CD4-positive, alpha-beta T cell treated with Interleukin-4 for 4 hours (primary cell): ENCODE results near the gene UBE3D.

Experiments
- DNase-seq: peaks from one replicate; pipeline ENCODE4 v3.0.0-alpha.2; 2020

Gene UBE3D, protein sequence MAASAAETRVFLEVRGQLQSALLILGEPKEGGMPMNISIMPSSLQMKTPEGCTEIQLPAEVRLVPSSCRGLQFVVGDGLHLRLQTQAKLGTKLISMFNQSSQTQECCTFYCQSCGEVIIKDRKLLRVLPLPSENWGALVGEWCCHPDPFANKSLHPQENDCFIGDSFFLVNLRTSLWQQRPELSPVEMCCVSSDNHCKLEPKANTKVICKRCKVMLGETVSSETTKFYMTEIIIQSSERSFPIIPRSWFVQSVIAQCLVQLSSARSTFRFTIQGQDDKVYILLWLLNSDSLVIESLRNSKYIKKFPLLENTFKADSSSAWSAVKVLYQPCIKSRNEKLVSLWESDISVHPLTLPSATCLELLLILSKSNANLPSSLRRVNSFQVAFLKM

DNA sequence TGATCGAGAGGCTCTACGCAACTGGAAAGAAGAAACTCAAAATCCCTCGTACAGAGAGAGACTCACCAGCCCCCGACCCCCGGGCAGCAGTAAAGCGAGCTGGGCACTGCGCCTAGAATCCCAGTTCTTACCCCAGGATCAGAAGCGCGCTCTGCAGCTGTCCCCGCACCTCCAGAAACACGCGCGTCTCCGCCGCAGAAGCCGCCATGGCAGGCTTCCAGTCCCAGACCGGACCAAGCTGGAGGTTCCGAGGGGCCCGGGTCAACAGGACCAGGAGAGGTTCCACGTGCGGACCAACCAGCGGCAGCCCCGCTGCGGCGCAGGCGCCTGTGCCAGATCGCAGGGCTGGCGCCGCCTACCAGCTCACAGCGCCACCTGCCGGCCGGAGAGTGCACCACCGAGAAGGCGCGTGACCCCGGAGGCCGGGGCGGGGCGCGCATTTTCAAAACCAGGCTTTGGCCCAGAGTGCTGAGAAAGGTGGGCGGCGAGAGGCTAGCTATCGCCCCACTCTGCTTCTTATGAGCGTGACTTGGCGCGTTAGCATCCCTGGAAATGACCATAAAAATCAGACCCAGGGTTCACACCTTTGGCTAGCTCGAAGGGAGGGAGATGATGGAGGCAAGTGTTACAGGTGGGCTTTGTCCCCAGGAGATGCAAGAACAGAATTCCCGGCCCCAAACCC is at the start of gene UBE3D:
UBE3D (minus strand) TSS at position 331 of the 682 bp plus-strand sequence; CDS start at position 208, 123 bp downstream.
- DNase-seq, result peak; percentile 86

- no peak for DNase-seq
These were observed 48.5 kb upstream of the UBE3D start for GRCh38 chr6:83114164-83114563.

DNA sequence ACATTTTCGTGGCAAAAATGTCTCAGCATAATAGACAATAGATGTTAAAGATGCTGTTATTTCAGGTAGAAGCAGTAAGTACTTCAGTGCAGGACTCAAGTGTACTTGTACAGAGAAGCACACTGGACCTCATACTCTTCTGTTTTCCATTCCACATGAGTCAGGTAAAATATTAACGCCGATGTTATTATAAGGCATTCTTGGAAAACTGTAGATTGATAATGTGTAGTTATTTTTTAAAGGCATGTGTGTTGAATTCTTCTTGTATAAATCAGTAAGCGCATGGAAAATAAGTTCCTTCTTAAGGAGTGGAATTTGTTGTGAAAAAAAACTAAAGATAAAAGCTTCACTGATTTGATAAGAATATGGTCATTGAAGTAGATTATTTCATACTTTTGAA is 47.6 kb upstream of the UBE3D start:
- DNase-seq, result no peak

DNA sequence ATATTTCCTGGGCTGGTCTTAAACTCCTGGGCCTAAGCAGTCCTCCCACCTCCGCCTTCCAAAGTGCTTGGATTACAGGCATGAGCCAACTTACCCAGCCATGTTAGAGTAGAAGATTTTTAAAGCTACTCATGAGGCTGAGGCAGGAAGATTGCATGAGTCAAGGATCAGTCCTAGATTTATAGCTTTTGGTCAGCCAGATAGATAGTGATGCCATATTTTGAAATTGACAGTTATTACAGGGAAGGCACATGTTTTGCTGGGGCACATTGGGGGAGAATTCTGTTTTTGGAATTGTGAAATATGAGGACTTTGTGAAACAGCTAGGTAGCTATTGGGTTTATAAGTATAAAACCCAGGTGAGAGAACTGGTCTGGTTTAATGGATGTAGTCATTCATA is 42.7 kb upstream of the UBE3D start:
- DNase-seq, result no peak

DNA sequence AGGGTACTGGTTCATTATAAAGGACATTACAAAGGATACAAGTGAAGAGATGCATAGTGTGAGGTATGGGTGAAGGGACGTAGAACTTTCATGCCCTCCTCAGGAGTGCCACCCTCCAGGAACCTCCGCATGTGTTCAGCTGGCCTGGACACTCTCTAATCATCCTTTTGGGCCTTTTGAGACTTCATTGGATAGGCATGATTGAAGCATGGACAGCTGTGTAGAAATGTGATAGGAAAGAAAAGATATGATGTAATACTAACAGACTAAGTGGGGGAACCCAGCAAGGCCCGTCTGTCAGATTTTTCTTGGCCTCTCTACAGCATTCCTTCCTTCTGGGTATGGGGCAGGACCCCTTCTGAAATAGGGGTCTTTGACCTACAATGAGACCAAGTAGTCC is 32.9 kb upstream of the UBE3D start:
- no peak for DNase-seq

- no peak for DNase-seq
These were observed 32.0 kb upstream of the UBE3D start for GRCh38 chr6:83097675-83098074.

GRCh38 chr6:83097204-83097603 is 31.6 kb upstream of the UBE3D start:
- DNase-seq, result no peak

DNA sequence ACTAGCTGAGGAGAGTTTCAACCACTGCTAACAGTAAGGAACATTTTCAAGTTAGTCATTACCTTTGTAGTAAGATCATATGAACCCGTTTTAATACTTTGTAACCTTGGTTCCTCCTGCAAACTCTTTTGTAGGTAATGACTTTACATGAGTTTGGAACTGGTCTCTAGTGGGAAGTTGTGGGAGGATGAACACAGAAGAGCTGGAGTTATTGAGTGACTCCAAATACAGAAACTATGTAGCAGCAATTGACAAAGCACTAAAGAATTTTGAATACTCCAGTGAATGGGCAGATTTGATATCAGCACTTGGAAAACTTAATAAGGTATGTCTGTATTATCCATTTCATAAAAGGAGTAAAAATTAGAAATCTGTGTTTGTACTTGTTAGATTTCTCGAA is 31.1 kb upstream of the UBE3D start:
- no peak for DNase-seq

GRCh38 chr6:83092756-83093399 is 27.2 kb upstream of the UBE3D start:
- DNase-seq, result no peak

- no peak for DNase-seq
These were observed 21.1 kb upstream of the UBE3D start for GRCh38 chr6:83086751-83087150.

- DNase-seq, result no peak
These were observed 17.8 kb upstream of the UBE3D start for GRCh38 chr6:83083476-83083875.

- no peak for DNase-seq
These were observed 8.0 kb upstream of the UBE3D start for GRCh38 chr6:83073615-83074014.

DNA sequence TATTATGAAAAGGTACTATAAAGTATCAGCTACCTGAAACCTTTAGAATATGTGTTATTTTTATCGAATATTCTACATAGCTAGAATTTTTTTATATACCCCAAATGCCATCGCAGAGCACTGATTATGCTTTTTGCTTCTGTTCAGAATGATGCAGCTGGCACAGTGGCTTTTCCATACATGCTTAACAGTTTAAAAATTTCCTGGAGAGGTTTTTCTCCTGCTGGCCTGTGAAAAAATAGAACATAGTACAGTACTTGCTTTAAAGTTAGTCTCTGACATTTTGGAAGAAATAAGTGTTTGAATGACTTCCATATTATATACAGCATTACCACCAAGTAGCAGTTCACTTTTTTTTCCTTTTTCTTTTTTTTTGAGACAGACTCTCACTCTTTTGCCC is 7.1 kb upstream of the UBE3D start:
- DNase-seq, result no peak

- DNase-seq, result no peak
These were observed 6.1 kb upstream of the UBE3D start for GRCh38 chr6:83071707-83072106.

- DNase-seq, result no peak
These were observed 5.4 kb upstream of the UBE3D start for GRCh38 chr6:83071023-83071422.

DNA sequence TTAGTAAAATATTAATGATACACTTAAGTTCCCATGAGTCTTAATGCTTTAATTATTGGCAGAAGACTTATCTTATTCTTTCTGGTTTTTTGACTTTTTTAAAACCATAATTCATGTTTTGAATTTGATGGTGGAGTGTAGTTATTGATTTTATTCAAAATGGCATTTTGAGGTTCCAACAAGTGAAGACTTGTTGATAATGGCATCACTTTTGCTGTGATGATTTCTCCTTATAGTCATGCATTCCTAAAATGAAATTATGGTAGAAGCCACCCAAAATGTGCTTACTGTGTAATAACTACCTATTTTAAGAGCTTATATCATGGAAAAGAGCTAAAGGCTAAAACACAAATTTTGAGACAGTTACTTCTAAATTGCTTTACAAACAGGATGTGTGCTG is 4.0 kb upstream of the UBE3D start:
- no peak for DNase-seq

- no peak for DNase-seq
These were observed 3.0 kb upstream of the UBE3D start for GRCh38 chr6:83068616-83069015.

DNA sequence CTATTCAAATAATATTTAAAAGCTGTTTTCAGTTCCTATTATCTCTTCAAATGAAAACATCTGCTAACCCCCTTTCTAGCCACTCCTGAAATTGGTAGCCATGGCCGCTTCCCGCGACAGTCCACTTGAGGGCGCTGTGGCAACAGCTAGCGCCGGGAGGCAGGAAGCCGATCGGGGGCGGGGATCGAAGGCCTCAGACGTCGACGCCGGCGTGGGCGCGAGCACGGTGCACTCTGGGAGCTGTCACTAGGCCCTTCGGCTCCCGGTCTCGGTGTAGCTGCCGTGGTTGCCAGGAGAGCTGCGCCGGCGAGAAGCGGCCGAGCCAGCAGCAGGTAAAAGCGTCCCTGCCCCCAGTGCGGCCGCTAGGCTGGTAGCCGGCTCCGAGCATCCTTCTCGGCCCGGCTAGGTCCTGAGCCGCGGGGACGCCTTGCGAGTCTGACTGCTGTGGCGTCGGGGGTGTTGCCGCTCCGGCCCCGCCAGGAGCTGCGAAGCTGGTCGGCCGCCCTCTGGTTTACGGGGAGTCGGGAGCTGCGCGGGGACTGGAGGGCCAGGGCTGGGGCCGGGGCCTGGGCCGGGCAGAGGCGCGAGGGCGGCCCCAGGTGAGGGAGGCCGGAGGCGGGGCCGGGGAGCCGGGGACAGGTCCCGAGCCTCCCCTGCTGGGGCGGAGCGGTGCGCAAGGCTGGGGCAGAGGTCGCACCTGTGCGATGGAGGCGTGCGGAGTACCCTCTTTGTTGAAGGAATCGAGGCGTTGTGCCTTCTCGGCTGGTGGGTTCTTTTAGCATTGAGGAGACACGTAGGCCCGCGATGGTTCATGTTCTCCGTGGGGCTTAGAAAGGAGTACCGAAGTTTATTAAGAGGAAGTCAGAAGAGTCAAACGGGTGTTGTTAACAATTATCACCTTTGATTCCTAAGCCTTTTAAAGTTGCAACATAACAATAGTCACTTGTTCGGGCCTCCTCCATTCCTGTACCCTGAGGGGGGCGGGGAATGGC is 2.1 kb upstream of the UBE3D start, which contains the start of gene DOP1A:
DOP1A (plus strand) TSS at position 224 of the 992 bp plus-strand sequence. CDS start 29,307 bp downstream, outside the sequence.
- DNase-seq, result peak; percentile 94

GRCh38 chr6:83062225-83062624 is 3.4 kb downstream of the UBE3D start:
- DNase-seq, result no peak

DNA sequence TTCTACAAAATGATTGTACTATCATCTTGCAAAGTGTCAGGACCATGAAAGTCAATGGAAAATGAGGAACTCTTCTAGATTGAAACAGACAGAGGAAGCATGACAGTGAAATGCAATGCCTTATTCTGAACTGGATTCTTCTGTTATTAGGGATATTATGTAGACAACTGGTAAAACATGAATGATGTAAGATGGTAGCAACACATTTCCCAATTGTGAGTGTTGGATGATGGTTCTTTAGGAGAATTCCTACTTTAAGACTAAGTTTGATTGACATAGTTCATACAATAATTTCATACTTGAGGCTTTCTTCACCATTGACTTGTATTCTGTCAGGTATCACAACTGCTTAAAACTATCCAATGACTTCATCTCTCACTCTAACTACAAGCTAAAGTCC is 4.5 kb downstream of the UBE3D start:
- no peak for DNase-seq

DNA sequence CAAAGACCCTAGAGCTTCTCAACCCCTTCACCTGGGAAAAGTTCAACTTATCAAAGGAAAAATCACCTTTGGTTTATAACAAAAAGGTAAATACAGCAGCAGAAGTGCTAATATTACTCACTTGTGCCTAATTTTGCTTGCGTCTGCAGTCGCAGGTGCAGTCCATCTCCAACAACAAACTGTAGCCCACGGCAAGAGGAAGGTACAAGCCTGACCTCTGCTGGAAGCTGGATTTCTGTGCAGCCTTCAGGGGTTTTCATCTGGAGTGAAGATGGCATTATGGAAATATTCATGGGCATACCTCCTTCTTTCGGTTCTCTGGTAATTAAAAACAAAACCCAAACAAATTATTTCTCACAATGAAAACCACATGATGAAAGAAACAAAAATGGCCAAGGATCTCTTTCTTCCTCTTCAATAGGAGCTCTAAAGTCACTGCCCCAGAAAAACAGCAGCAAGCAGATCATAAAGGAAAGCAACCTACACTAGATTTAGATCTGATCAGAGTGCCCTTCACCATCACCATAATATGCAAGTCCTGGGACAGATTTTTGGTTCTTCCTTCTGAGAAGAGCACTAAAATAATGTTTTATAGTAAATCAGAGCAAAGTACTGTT is 7.8 kb downstream of the UBE3D start:
- peak; percentile 22 for DNase-seq

DNA sequence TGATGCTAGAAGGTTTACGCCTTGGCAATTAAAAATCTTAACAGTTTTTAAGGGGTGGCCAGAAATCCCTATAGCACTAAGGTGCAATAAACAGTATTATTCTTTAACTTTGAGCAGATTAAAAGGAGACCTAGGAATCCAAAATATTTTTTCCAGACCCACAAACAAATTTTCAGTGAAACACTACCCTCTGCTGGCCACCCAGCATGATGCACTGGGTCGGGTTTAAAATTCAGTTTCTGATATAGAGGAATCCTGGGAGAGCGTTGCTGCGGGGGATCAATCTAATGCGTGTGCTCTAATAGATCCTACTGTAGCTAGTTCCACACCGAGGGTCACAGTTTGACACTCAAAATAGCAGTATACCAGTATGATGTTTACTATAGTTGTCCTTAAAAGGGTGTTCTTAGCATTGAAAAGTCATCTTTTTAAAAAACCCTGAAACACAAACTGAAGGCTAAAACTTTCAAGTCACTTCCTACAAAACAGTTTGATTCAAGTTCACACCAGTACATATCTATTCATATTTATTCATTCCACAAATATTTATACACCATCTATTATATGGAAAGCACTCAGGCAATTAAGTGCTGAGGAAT is 10.2 kb downstream of the UBE3D start:
- peak; percentile 48 for DNase-seq
